ENCODE data around the gene KRTAP4-16.
"Not testable (repeated sequence)": the region's sequence is repeated elsewhere in the genome, so short reads cannot be mapped to it uniquely, and the experiment has no call there.

The KRTAP4-16 gene

GRCh38 chr17:41116297-41116696 is 14.3 kb upstream of the KRTAP4-16 start:
- DNase-seq (ENCODE audit: low read depth): no peak
- H3K4me3 ChIP-seq (ENCODE audit: low read depth, low read length): no peak overlapping the region
- no peak for TF ChIP-seq CTCF (IDR thresholded peaks at IDR 0.05; ENCODE audit: control insufficient read depth, extremely low read depth, insufficient read depth)

- H3K4me3 ChIP-seq (ENCODE audit: low read depth, low read length): no peak overlapping the region
- DNase-seq (ENCODE audit: low read depth): no peak
- no peak for TF ChIP-seq CTCF (IDR thresholded peaks at IDR 0.05; ENCODE audit: control insufficient read depth, extremely low read depth, insufficient read depth)
These were observed 9.3 kb upstream of the KRTAP4-16 start for GRCh38 chr17:41111151-41111885.

- not testable (repeated sequence) for H3K4me3 ChIP-seq (ENCODE audit: low read depth, low read length)
These were observed 6.8 kb upstream of the KRTAP4-16 start for GRCh38 chr17:41108728-41109386.

GRCh38 chr17:41107941-41108450 is 6.0 kb upstream of the KRTAP4-16 start:
- H3K4me3 ChIP-seq (ENCODE audit: low read depth, low read length): no peak overlapping the region
- DNase-seq (ENCODE audit: low read depth): no peak
- no peak for TF ChIP-seq CTCF (IDR thresholded peaks at IDR 0.05; ENCODE audit: control insufficient read depth, extremely low read depth, insufficient read depth)

More at GRCh38 chr17:41108728-41109386, 6.8 kb upstream of the KRTAP4-16 start:
- not testable (repeated sequence) for DNase-seq (ENCODE audit: low read depth)

- H3K4me3 ChIP-seq (ENCODE audit: low read depth, low read length); DNase-seq (ENCODE audit: low read depth): not testable (repeated sequence)
These were observed 3.3 kb upstream of the KRTAP4-16 start, which contains the start of gene KRTAP4-9 for GRCh38 chr17:41105347-41105746. TSS of gene KRTAP4-9 (plus strand) at chr17:41105389. CDS start at chr17:41105389, 0 bp downstream.

- H3K4me3 ChIP-seq (ENCODE audit: low read depth, low read length); DNase-seq (ENCODE audit: low read depth): not testable (repeated sequence)
These were observed 2.5 kb upstream of the KRTAP4-16 start for GRCh38 chr17:41104386-41105038.

GRCh38 chr17:41103896-41104295 is 1.9 kb upstream of the KRTAP4-16 start:
- no peak for DNase-seq (ENCODE audit: low read depth)
- no peak for TF ChIP-seq CTCF (IDR thresholded peaks at IDR 0.05; ENCODE audit: control insufficient read depth, extremely low read depth, insufficient read depth)

GRCh38 chr17:41099682-41100480 is 2.1 kb downstream of the KRTAP4-16 start:
- DNase-seq (ENCODE audit: low read depth); H3K4me3 ChIP-seq (ENCODE audit: low read depth, low read length): not testable (repeated sequence)

More at GRCh38 chr17:41103896-41104295, 1.9 kb upstream of the KRTAP4-16 start:
- H3K4me3 ChIP-seq (ENCODE audit: low read depth, low read length): no peak overlapping the region
